ENCODE results near the gene MIGA2.
A peak's percentile ranks its signal among the peaks of the same experiment; 100 is the strongest.

Gene MIGA2

DNA sequence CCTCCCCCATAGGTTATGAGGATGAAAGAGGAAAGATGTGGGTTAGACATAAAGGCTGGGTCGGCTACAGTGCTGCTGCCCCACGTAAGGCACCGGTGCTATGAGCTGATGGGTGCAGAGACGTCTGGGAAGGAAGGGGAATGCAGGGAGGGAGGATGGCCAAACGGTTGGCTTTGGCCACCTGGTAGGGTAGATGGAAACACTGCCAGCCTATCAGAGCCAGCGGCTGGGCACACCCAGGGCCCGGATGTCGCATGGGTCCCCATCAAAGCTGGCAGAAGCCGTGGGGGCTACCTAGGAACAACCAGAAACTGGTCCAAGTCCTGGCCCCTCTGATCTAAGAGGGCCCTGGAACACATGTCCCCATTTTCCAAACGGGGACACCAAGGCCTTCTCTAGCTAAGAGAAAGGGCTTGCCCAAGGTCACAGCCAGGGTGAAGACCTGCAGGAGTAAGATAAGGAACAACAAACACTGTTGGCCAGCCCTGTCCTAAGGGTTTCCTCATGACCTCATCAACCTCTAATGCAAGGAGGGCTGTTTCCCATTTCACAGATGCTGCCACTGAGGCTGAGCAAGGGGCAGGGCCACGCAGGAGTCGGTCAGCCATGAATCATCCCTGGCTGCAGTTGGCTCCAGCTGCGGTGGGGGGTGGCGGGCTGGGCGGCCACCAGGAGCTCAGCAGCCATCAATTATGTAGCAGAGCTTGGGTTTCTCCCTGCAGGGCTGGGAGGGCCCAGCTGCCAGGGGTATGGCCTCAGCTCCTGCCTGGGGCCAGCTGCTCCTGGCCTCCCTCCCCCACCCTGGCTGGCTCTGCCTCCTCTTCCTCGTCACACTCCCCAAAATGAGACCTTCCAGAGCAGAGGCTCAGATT, 13.2 kb upstream of the MIGA2 start:
- no peak for TF ChIP-seq PAX5 (IDR thresholded peaks at IDR 0.05; ENCODE audit: insufficient read depth, low read length, severe bottlenecking)
- TF ChIP-seq POU2F2 (IDR thresholded peaks at IDR 0.05; ENCODE audit: low read depth, low read length), result no peak
- no peak for TF ChIP-seq TAF1 (IDR thresholded peaks at IDR 0.05; ENCODE audit: low read depth, low read length)
- TF ChIP-seq POLR2A (IDR thresholded peaks at IDR 0.05; ENCODE audit: low read depth, low read length), result no peak
- TF ChIP-seq POLR2AphosphoS5 (IDR thresholded peaks at IDR 0.05; ENCODE audit: low read depth, low read length), result no peak
- TF ChIP-seq SPI1 (IDR thresholded peaks at IDR 0.05; ENCODE audit: low read depth, low read length), result no peak
- FAIRE-seq, result no peak
- no peak for DNase-seq (ENCODE audit: insufficient read length, low spot score)

DNA sequence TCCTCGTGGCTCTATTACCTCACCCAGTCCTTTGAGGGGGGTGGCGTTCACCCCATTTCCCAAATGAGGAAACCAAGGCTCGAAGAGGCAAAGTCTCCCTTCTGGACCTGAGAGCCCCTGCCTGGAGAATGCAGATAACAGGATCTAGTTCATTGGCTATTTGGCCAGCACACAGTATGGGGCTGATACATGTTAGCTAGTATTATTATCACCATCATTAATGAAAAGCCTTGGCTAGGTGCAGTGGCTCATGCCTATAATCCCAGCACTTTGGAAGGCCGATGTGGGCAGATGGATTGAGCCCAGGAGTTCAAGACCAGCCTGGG, 12.6 kb upstream of the MIGA2 start:
- DNase-seq (ENCODE audit: insufficient read length, low spot score) (no peak), FAIRE-seq (no peak)
- TF ChIP-seq POU2F2 (IDR thresholded peaks at IDR 0.05; ENCODE audit: low read depth, low read length), result no peak
- no peak for TF ChIP-seq POLR2AphosphoS5 (IDR thresholded peaks at IDR 0.05; ENCODE audit: low read depth, low read length)

DNA sequence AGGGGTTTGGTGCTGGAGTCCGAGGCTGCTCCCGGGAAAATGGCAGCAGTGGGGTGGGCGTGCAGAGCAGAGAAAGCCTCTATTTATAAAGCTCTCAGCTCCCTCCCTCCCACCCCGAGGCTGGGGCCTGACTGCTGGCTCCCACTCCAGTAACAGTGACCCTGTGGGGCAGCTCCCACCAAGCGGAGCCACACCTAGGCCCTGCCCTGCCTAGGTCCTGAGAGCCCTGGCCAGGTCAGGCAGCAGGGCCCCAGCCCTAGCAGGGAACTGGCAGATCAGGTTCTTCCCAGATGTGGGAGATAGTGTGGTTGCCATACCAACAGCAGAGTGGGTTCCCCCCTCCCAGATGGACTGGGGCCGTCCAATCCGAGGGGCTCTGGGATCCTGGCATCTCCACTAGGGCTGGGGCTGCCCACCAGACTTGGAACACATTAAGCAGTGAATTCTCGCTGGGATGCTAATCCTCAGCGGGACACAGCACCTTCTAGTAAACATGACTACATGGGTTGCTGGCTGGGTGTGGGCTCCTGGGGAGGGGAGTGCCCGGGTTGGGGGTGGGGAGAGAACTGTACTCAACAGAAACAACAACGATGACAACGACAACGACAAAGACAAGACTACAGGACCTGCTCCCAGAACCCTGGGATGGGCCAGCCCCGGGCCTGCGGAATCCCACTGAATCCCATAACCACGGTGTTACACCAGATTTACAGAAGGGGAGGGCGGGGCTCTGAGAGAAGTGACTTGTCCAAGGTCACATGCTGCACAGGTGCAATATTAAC, 9.8 kb upstream of the MIGA2 start:
- TF ChIP-seq SPI1 (IDR thresholded peaks at IDR 0.05; ENCODE audit: low read depth, low read length) (no peak), PAX5 (IDR thresholded peaks at IDR 0.05; ENCODE audit: insufficient read depth, low read length, severe bottlenecking) (no peak), POU2F2 (IDR thresholded peaks at IDR 0.05; ENCODE audit: low read depth, low read length) (no peak), POLR2A (IDR thresholded peaks at IDR 0.05; ENCODE audit: low read depth, low read length) (no peak), POLR2AphosphoS5 (IDR thresholded peaks at IDR 0.05; ENCODE audit: low read depth, low read length) (no peak), TAF1 (IDR thresholded peaks at IDR 0.05; ENCODE audit: low read depth, low read length) (no peak)
- DNase-seq (ENCODE audit: insufficient read length, low spot score) (no peak), FAIRE-seq (no peak)

DNA sequence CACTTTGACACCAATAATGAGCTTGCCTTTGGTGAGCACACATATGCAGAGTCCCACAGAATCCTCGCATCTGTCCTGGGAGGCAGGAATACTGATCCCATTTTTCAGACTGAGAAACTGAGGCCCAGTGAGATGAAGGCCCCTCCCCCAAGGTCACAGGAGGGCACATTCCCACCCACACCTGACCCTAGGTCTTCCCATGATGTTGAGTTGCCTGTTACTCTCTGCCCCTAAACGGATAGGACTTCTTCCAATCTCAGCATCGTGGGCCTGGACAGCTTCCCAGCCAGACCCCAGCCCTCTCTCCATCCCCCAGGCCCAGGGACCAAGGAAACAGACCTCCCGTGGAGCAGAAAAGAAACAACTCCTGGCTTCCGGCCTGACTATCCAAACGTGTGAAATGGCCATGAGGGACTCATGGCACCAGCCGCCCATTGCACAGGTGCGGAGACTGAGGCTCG, 9.2 kb upstream of the MIGA2 start:
- FAIRE-seq, result no peak
- DNase-seq (ENCODE audit: insufficient read length, low spot score), result no peak
- TF ChIP-seq SPI1 (IDR thresholded peaks at IDR 0.05; ENCODE audit: low read depth, low read length) (no peak), POLR2AphosphoS5 (IDR thresholded peaks at IDR 0.05; ENCODE audit: low read depth, low read length) (no peak), POU2F2 (IDR thresholded peaks at IDR 0.05; ENCODE audit: low read depth, low read length) (no peak), PAX5 (IDR thresholded peaks at IDR 0.05; ENCODE audit: insufficient read depth, low read length, severe bottlenecking) (no peak), TAF1 (IDR thresholded peaks at IDR 0.05; ENCODE audit: low read depth, low read length) (no peak), POLR2A (IDR thresholded peaks at IDR 0.05; ENCODE audit: low read depth, low read length) (no peak)

DNA sequence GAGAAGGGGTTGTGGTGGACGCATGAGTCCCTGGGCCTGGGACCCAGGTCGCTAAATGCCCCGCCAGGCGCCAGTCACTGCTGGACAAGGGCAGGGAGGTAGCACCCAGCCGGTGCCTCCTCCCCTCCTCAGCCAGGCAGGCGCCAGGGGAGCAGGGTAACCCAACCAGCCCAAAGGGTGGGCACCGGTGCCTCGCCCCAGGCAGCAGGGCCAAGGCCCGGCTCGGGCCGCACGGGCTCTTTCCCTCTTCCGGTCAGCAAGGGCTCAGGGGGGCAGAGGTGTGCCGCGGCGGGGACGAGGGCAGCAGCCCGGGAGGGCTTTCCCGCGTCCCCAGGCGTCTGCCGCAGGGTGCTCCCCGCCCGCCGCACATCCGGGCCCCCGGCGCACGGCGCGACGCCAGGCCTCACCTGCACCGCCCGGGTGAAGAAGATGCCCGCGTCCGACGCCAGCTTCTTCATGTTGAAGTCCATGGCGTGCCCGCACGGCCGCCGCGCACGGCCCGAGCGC, 8.7 kb upstream of the MIGA2 start:
- TF ChIP-seq POLR2AphosphoS5 (IDR thresholded peaks at IDR 0.05; ENCODE audit: low read depth, low read length), result no peak
- no peak for TF ChIP-seq POLR2A (IDR thresholded peaks at IDR 0.05; ENCODE audit: low read depth, low read length)
- TF ChIP-seq TAF1 (IDR thresholded peaks at IDR 0.05; ENCODE audit: low read depth, low read length), result no peak
- no peak for TF ChIP-seq PAX5 (IDR thresholded peaks at IDR 0.05; ENCODE audit: insufficient read depth, low read length, severe bottlenecking)
- no peak for TF ChIP-seq POU2F2 (IDR thresholded peaks at IDR 0.05; ENCODE audit: low read depth, low read length)
- no peak for TF ChIP-seq SPI1 (IDR thresholded peaks at IDR 0.05; ENCODE audit: low read depth, low read length)
- DNase-seq (ENCODE audit: insufficient read length, low spot score) (peak; percentile 59), FAIRE-seq (no peak)

DNA sequence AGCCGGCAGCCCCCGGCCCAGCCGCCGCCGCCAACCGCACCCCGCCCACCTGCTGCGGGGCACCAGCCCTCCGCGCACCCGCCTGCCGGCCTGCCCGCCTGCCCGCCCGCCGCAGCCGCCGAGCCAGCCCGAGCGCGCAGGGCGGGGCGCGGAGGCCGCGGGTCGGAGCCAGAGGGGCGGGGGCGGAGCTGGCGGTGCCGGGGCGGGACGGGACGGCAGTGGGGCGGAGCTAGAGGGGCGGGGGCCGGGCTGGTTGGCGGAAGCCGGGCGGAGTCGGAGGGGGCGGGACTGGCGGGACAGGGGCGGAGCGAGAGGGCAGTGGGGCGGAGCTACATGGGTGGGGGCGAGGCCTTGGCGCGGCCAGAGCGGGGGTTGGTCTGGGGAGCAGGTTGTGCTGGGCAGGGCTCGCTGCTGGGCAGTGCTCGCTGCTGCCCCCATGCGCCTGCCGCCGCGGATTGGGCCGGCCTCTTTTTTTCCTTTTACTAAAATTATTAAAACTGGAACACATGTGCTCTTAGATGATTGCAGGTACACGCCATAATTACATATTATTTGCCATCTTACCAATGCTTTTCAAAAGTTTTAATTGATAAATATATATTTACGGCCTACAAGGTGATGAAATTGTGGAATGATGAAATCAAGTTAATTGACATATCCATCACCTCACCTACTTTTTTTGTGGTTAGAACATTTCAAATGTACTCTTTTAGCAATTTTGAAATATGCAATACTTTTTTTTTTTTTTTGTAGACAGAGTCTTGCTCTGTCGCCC, 8.0 kb upstream of the MIGA2 start, which contains the start of gene SH3GLB2:
Gene SH3GLB2 (minus strand): TSS at position 140 of the 775 bp plus-strand sequence. CDS start 177 bp downstream, outside the sequence.
- FAIRE-seq (peak; percentile 92), DNase-seq (ENCODE audit: insufficient read length, low spot score) (peak; percentile 90)
- TF ChIP-seq POLR2A (IDR thresholded peaks at IDR 0.05; ENCODE audit: low read depth, low read length), result no peak
- TF ChIP-seq TAF1 (IDR thresholded peaks at IDR 0.05; ENCODE audit: low read depth, low read length), result no peak
- TF ChIP-seq POU2F2 (IDR thresholded peaks at IDR 0.05; ENCODE audit: low read depth, low read length), result no peak
- no peak for TF ChIP-seq POLR2AphosphoS5 (IDR thresholded peaks at IDR 0.05; ENCODE audit: low read depth, low read length)
- TF ChIP-seq PAX5 (IDR thresholded peaks at IDR 0.05; ENCODE audit: insufficient read depth, low read length, severe bottlenecking), result no peak
- TF ChIP-seq SPI1 (IDR thresholded peaks at IDR 0.05; ENCODE audit: low read depth, low read length), result no peak

DNA sequence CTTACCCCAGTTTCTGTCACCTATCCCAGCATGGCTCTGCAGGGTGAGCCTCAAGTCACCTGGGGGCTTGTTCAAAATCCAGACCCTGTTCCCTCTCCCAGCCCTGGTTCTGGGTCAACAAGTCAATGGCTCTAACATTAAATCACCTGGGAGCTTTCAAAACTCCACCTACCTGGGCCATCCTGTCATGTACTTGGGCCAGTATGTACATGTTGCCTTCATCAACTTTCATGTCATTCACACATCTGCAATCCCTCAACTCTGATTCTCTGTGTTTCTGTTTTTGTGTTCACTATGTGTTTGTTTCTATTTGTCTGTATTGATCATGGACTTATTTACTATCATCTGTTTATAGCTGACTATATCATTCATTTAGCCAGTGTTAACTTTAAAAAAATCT, 6.2 kb upstream of the MIGA2 start:
- FAIRE-seq (no peak), DNase-seq (ENCODE audit: insufficient read length, low spot score) (no peak)

DNA sequence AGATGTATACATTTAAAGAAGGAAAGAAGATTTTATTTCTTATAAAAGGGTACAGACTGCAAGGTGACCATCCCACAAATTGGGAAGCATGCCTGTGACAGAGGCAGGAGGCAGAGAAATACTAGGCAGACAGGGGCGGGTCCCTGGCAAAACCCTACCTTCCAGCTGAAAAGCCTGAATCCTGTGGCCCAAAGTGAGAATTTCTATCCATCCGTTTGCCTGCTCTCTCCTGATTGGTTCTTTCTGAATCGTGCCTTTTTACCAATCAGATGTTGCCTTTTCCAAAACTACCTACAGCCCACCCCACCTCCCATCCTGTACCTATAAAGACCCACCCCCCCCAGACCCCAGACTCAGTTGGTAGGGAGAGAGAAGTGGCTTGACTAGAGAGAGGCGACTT, 4.9 kb upstream of the MIGA2 start:
- FAIRE-seq (no peak), DNase-seq (ENCODE audit: insufficient read length, low spot score) (no peak)
- TF ChIP-seq POLR2A (IDR thresholded peaks at IDR 0.05; ENCODE audit: low read depth, low read length) (no peak), SPI1 (IDR thresholded peaks at IDR 0.05; ENCODE audit: low read depth, low read length) (no peak), POU2F2 (IDR thresholded peaks at IDR 0.05; ENCODE audit: low read depth, low read length) (no peak), POLR2AphosphoS5 (IDR thresholded peaks at IDR 0.05; ENCODE audit: low read depth, low read length) (no peak), TAF1 (IDR thresholded peaks at IDR 0.05; ENCODE audit: low read depth, low read length) (no peak), PAX5 (IDR thresholded peaks at IDR 0.05; ENCODE audit: insufficient read depth, low read length, severe bottlenecking) (no peak)

More for the DNA sequence above, 6.2 kb upstream of the MIGA2 start:
- no peak for TF ChIP-seq POU2F2 (IDR thresholded peaks at IDR 0.05; ENCODE audit: low read depth, low read length)
- no peak for TF ChIP-seq POLR2A (IDR thresholded peaks at IDR 0.05; ENCODE audit: low read depth, low read length)
- TF ChIP-seq SPI1 (IDR thresholded peaks at IDR 0.05; ENCODE audit: low read depth, low read length), result no peak
- no peak for TF ChIP-seq PAX5 (IDR thresholded peaks at IDR 0.05; ENCODE audit: insufficient read depth, low read length, severe bottlenecking)
- no peak for TF ChIP-seq TAF1 (IDR thresholded peaks at IDR 0.05; ENCODE audit: low read depth, low read length)
- TF ChIP-seq POLR2AphosphoS5 (IDR thresholded peaks at IDR 0.05; ENCODE audit: low read depth, low read length), result no peak
